ENCODE measurements around the gene NWD2. TPM values are rescaled to one million over a fixed set of nuclear protein-coding genes. Genes with fewer than 3 reads are reported as not detected.

NWD2 gene
- total and polyA plus RNA-seq, 10 donors = 0.05 TPM; not detected in 9

- TF ChIP-seq POLR2AphosphoS5 (IDR thresholded peaks at IDR 0.05) (no peak), POLR2A (IDR thresholded peaks at IDR 0.05) (no peak), CTCF (IDR thresholded peaks at IDR 0.05 in 8 of 11, conservative IDR thresholded peaks at IDR 0.05 in 3 of 11) (no peak)
- no peaks in the 10 kb centered on the region for H3K36me3 ChIP-seq
- intact Hi-C loops (cut with DNase I; ENCODE audit: low total_unique reads) = no loop called here
- no peak for DNase-seq
- no peak overlapping the region for H3K4me3 ChIP-seq
- no peak overlapping the region for H3K27ac ChIP-seq
- WGBS, 5 donors = 82 to 86% (median 85%) methylated on average over 2 of the region's 2 CpGs
- H3K4me1 ChIP-seq = peaks cover 5 to 19% (median 15%) of the 10 kb centered on the region in 6 donors
- H3K9me3 ChIP-seq = no peaks in the 10 kb centered on the region
- H3K27me3 ChIP-seq (replicated peaks in 1 of 7) = peaks cover 4 to 55% (median 28%) of the 10 kb centered on the region in 7 donors
Observed at GRCh38 chr4:37450309-37450708, 205.8 kb downstream of the NWD2 start.

GRCh38 chr4:37450911-37451310, 206.4 kb downstream of the NWD2 start:
- Histone ChIP-seq H3K27ac (no peak overlapping the region), H3K9me3 (no peaks in the 10 kb centered on the region), H3K4me1 (peaks cover 5 to 19% (median 15%) of the 10 kb centered on the region in 6 donors), H3K36me3 (no peaks in the 10 kb centered on the region), H3K27me3 (replicated peaks in 1 of 7) (peaks cover 4 to 62% (median 34%) of the 10 kb centered on the region in 7 donors), H3K4me3 (no peak overlapping the region)
- 76 to 91% (median 90%) methylated on average over 1 of the region's 1 CpG for WGBS, 5 donors
- TF ChIP-seq CTCF (IDR thresholded peaks at IDR 0.05 in 8 of 11, conservative IDR thresholded peaks at IDR 0.05 in 3 of 11) (no peak), POLR2A (IDR thresholded peaks at IDR 0.05) (no peak), POLR2AphosphoS5 (IDR thresholded peaks at IDR 0.05) (no peak)
- no peak for DNase-seq
- intact Hi-C loops (cut with DNase I; ENCODE audit: low total_unique reads) = no loop called here

- no peak overlapping the region for H3K27ac ChIP-seq
- peaks cover 4 to 68% (median 39%) of the 10 kb centered on the region in 7 donors for H3K27me3 ChIP-seq (replicated peaks in 1 of 7)
- no peak for TF ChIP-seq CTCF (IDR thresholded peaks at IDR 0.05 in 8 of 11, conservative IDR thresholded peaks at IDR 0.05 in 3 of 11)
- no peak for TF ChIP-seq POLR2AphosphoS5 (IDR thresholded peaks at IDR 0.05)
- no peak for TF ChIP-seq POLR2A (IDR thresholded peaks at IDR 0.05)
- no peak for DNase-seq
- H3K4me1 ChIP-seq = peaks cover 5 to 19% (median 15%) of the 10 kb centered on the region in 6 donors
- no peaks in the 10 kb centered on the region for H3K36me3 ChIP-seq
- WGBS, 5 donors = 67 to 84% (median 75%) methylated on average over 2 of the region's 2 CpGs
- H3K9me3 ChIP-seq = no peaks in the 10 kb centered on the region
- H3K4me3 ChIP-seq = no peak overlapping the region
- intact Hi-C loops (cut with DNase I; ENCODE audit: low total_unique reads) = no loop called here
Observed at GRCh38 chr4:37451656-37452055, 207.1 kb downstream of the NWD2 start.

- Histone ChIP-seq H3K4me3 (peak overlapping the region in 4 of 8 donors; percentile 45 to 75 (median 51)), H3K9me3 (no peaks in the 10 kb centered on the region), H3K27ac (no peak overlapping the region), H3K36me3 (no peaks in the 10 kb centered on the region), H3K4me1 (peaks cover 5 to 19% (median 15%) of the 10 kb centered on the region in 6 donors), H3K27me3 (replicated peaks in 1 of 7) (peaks cover 4 to 77% (median 46%) of the 10 kb centered on the region in 7 donors)
- 0 to 2% (median 2%) methylated on average over 3 of the region's 3 CpGs for WGBS, 5 donors
- no peak for DNase-seq
- TF ChIP-seq POLR2A (IDR thresholded peaks at IDR 0.05) (no peak), CTCF (IDR thresholded peaks at IDR 0.05 in 8 of 11, conservative IDR thresholded peaks at IDR 0.05 in 3 of 11) (peak in 7 of 11 experiments; percentile 6 to 28 (median 25))
- intact Hi-C loops (cut with DNase I; ENCODE audit: low total_unique reads) = no loop called here
Observed at GRCh38 chr4:37452952-37453280, 208.4 kb downstream of the NWD2 start.

Measured in spleen (tissue), 11 donors.